GM12875 (cell line): Measurements from ENCODE around the gene FNDC11.

Experiments used
- H3K4me3 ChIP-seq: one replicate; pipeline ENCODE4 v1.5.1; 2011; ENCODE audit warnings: low read depth, low read length, control low read depth
- TF ChIP-seq, protein P1 (sequence below): IDR thresholded peaks from 2 replicates; pipeline ENCODE4 v1.5.1; 2011; ENCODE audit warnings: low read depth, mild to moderate bottlenecking, control low read depth, inconsistent platforms, low read length, moderate library complexity, borderline replicate concordance; ENCODE audit not compliant: insufficient read depth

FNDC11 gene

GRCh38 chr20:63533388-63533787 lies 20.6 kb upstream of the FNDC11 start:
- H3K4me3 ChIP-seq: no peak overlapping the region
- TF ChIP-seq, protein P1, sequence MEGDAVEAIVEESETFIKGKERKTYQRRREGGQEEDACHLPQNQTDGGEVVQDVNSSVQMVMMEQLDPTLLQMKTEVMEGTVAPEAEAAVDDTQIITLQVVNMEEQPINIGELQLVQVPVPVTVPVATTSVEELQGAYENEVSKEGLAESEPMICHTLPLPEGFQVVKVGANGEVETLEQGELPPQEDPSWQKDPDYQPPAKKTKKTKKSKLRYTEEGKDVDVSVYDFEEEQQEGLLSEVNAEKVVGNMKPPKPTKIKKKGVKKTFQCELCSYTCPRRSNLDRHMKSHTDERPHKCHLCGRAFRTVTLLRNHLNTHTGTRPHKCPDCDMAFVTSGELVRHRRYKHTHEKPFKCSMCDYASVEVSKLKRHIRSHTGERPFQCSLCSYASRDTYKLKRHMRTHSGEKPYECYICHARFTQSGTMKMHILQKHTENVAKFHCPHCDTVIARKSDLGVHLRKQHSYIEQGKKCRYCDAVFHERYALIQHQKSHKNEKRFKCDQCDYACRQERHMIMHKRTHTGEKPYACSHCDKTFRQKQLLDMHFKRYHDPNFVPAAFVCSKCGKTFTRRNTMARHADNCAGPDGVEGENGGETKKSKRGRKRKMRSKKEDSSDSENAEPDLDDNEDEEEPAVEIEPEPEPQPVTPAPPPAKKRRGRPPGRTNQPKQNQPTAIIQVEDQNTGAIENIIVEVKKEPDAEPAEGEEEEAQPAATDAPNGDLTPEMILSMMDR: no peak

DNA sequence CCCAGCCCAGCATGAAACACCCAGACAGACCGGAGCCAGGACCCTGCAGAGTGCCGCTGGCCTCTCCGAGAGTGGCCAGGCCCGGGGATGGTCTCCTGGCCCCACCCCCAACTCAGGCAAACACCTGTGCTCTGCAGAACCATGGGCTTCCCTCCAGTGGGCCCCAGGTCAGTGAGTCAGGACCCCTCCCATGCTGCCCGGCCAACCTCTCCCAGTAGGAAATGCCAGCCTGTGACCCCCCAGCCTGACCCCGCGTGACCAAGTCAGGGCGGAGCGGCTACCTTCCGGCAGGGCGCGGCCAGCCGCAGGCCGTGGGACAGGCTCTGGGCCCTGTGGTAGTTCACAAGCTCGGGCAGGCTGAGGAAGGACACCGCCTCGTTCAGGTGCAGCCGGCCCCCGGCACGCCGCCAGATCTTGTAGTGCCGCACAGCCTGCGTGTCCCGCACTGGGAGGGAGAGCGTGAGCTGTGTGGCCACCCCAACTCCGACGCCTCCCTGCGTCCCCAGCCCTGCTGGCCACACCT lies 20.0 kb upstream of the FNDC11 start:
- H3K4me3 ChIP-seq: no peak overlapping the region
- TF ChIP-seq, protein P1: no peak

DNA sequence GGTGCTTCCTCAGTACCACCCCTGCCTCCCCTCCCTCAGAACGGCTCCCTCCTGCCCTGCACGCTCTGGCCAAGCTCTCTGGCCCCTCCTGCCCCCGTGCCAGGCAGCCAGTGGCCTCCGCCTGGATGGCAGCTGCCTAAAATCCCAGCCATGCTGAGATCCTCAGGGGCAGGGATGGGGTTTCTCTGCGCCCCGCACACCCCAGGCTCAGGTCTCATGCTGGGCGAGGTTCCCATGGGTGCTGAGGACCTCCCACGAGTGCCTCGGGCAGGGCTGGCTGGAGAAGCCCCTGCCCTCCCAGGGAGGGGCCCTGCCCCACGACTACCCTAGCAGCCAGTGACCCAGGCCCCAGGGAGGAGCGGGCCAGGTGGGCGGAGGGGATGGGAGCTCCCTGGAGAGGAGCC lies 19.5 kb upstream of the FNDC11 start:
- TF ChIP-seq, protein P1: no peak
- no peak overlapping the region for H3K4me3 ChIP-seq

DNA sequence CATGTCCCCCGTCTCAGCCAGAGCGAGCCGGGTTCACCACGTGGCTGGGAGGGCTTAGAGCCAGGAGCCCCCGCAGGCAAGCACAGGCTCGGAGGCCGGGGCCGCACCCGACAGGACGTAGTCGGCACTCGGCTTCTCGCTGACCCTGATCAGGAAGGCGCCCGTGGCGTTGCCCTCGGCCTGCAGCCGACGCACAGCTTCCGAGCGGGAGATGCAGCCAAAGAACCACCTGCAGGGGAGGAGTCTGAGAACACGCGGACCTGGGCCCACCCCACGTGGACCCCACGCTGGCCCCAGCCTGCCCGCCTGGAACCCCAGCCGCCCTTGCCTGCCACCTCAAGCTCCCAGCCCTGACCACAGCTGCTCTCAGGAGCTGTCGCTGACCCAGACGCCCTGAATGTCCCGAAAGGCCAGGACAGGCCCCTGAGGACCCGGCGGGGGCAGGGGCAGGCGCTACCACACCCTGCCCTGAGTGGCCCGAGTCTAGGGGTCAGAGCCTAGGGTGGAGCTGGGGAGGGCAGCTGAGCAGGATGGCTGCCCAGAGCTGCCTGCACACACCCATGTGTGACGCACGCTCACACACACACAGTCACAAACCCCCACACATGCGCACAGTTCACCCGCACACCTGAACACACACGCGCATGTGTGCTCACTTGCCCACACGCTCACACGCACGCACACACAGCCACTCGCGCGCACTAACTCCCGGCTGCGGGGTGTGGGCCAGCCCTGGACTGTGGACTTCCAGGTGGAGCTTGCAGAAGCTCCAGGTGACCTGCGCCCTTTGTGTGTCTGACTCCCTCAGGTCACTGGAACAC lies 18.9 kb upstream of the FNDC11 start:
- TF ChIP-seq, protein P1: no peak
- no peak overlapping the region for H3K4me3 ChIP-seq

- H3K4me3 ChIP-seq: no peak overlapping the region
- TF ChIP-seq, protein P1: no peak
Measured at GRCh38 chr20:63536241-63536977, 17.6 kb upstream of the FNDC11 start.

DNA sequence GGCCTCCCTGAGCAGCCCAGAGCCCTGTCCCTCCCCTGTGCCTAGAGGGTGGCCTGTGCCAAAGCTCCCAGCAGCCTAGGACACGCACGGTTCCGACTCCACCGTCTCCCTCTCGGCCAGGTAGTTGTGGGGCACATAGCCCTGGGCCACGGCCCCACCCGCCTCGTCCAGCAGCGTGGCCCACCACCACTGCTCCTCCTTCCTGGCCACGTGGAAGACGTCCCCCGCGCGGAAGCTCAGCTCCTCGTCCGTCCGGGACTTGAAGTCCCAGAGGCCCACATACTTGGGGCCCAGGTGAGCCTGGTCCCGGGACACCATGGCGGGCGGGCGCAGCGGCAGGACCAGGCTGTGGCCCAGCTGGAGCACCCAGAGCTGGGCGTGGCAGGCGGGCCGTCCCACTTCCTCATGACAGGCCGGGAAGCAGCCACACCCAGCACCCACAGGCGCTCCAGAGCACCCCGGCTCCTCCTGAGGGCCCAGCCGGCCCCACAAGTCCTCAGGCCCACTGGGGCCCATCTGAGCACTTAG lies 16.9 kb upstream of the FNDC11 start, which contains the start of gene PTK6:
Gene PTK6 (minus strand): TSS at position 380 of the 528 bp plus-strand sequence. CDS start 62 bp downstream, at position 318.
- H3K4me3 ChIP-seq: peak within 1 kb of the TSS; percentile 48
- TF ChIP-seq, protein P1: no peak
